Loucy (cell line): ENCODE data around the gene PLCL2.

Experiments
- H2AFZ ChIP-seq: fragments of 200-600 bp; sonication (generic); 2 replicates; pipeline ENCODE4 v1.6.0; 2016; ENCODE audit warnings: antibody characterized with exemption, mild to moderate bottlenecking, low read length, moderate library complexity
- H3F3A ChIP-seq: fragments of 200-600 bp; 2 replicates; pipeline ENCODE4 v1.6.0; 2016; ENCODE audit warnings: antibody characterized with exemption, low read depth, mild to moderate bottlenecking
- H3K27me3 ChIP-seq: fragments of 200-600 bp; sonication (generic); 2 replicates; pipeline ENCODE4 v1.6.1; 2014; ENCODE audit warnings: low read length, mild to moderate bottlenecking; ENCODE audit not compliant: insufficient read depth, poor library complexity, severe bottlenecking
- H3K36me3 ChIP-seq: fragments of 200-600 bp; sonication (generic); 2 replicates; pipeline ENCODE4 v1.6.1; 2016; ENCODE audit warnings: low read length; ENCODE audit not compliant: insufficient read depth
- H3K4me1 ChIP-seq: fragments of 200-600 bp; sonication (generic); 2 replicates; pipeline ENCODE4 v1.5.1; 2014; ENCODE audit warnings: low read length, mild to moderate bottlenecking; ENCODE audit not compliant: insufficient read depth, poor library complexity, severe bottlenecking
- H3K4me2 ChIP-seq: fragments of 200-600 bp; sonication (generic); 2 replicates; pipeline ENCODE4 v1.6.0; 2014; ENCODE audit warnings: antibody characterized with exemption, low read length, low read depth, mild to moderate bottlenecking; ENCODE audit not compliant: poor library complexity, severe bottlenecking
- H3K4me3 ChIP-seq: fragments of 200-600 bp; sonication (generic); 2 replicates; pipeline ENCODE4 v1.5.1; 2014; ENCODE audit warnings: low read length, mild to moderate bottlenecking, mixed read lengths; ENCODE audit not compliant: poor library complexity, severe bottlenecking
- H3K79me2 ChIP-seq: fragments of 200-600 bp; sonication (generic); 2 replicates; pipeline ENCODE4 v1.6.1; 2014; ENCODE audit warnings: low read length; ENCODE audit not compliant: insufficient read depth
- H3K9ac ChIP-seq: fragments of 200-600 bp; sonication (generic); 2 replicates; pipeline ENCODE4 v1.6.0; 2014; ENCODE audit warnings: mild to moderate bottlenecking, low read depth, low read length, moderate library complexity; ENCODE audit not compliant: poor library complexity, severe bottlenecking
- H3K9me2 ChIP-seq: fragments of 200-600 bp; sonication (generic); replicated peaks from 2 replicates; pipeline ENCODE4 v1.6.1; 2016; ENCODE audit warnings: low read depth, low read length, mixed read lengths
- H3K9me3 ChIP-seq: fragments of 200-600 bp; sonication (generic); 2 replicates; pipeline ENCODE4 v1.6.1; 2014; ENCODE audit warnings: mild to moderate bottlenecking, antibody characterized with exemption, low read length, low read depth; ENCODE audit not compliant: insufficient read depth
- H4K20me1 ChIP-seq: fragments of 200-600 bp; sonication (generic); 2 replicates; pipeline ENCODE4 v1.6.0; 2014; ENCODE audit warnings: antibody characterized with exemption, low read length, mild to moderate bottlenecking; ENCODE audit not compliant: insufficient read depth, poor library complexity, severe bottlenecking
- EZH2phosphoT487 ChIP-seq: fragments of 200-600 bp; IDR thresholded peaks from 2 replicates; pipeline ENCODE4 v1.6.1; 2018; ENCODE audit warnings: antibody characterized with exemption, mild to moderate bottlenecking, moderate library complexity, borderline replicate concordance
- TF ChIP-seq, protein P1 (sequence below): fragments of 200-600 bp; sonication (generic); conservative IDR thresholded peaks from 2 replicates; pipeline ENCODE4 v1.5.1; 2014; ENCODE audit warnings: mild to moderate bottlenecking, antibody characterized with exemption, low read length

The PLCL2 gene

GRCh38 chr3:16940769-16941700, 56.3 kb downstream of the PLCL2 start:
- H3K9me2 ChIP-seq: no peaks in the 10 kb centered on the region
- H4K20me1 ChIP-seq: peaks cover 3% of the 10 kb centered on the region
- H3K79me2 ChIP-seq: peaks cover 14% of the 10 kb centered on the region; the same call in 1 of the 2 replicates
- H3K4me2 ChIP-seq: peak overlapping the region; percentile 23
- TF ChIP-seq, protein P1, sequence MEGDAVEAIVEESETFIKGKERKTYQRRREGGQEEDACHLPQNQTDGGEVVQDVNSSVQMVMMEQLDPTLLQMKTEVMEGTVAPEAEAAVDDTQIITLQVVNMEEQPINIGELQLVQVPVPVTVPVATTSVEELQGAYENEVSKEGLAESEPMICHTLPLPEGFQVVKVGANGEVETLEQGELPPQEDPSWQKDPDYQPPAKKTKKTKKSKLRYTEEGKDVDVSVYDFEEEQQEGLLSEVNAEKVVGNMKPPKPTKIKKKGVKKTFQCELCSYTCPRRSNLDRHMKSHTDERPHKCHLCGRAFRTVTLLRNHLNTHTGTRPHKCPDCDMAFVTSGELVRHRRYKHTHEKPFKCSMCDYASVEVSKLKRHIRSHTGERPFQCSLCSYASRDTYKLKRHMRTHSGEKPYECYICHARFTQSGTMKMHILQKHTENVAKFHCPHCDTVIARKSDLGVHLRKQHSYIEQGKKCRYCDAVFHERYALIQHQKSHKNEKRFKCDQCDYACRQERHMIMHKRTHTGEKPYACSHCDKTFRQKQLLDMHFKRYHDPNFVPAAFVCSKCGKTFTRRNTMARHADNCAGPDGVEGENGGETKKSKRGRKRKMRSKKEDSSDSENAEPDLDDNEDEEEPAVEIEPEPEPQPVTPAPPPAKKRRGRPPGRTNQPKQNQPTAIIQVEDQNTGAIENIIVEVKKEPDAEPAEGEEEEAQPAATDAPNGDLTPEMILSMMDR: no peak
- TF ChIP-seq EZH2phosphoT487: no peak
- no peak overlapping the region for H2AFZ ChIP-seq
- no peaks in the 10 kb centered on the region for H3K36me3 ChIP-seq
- peaks cover 9% of the 10 kb centered on the region; the same call in 1 of the 2 replicates for H3F3A ChIP-seq
- H3K4me3 ChIP-seq: no peak overlapping the region
- H3K27me3 ChIP-seq: no peaks in the 10 kb centered on the region
- peaks cover 69% of the 10 kb centered on the region for H3K4me1 ChIP-seq
- no peaks in the 10 kb centered on the region for H3K9me3 ChIP-seq
- peak overlapping the region; percentile 22 for H3K9ac ChIP-seq

GRCh38 chr3:16942955-16943354, 58.2 kb downstream of the PLCL2 start:
- Histone ChIP-seq H3K9me3 (no peaks in the 10 kb centered on the region), H3K9ac (no peak overlapping the region), H3F3A (no peaks in the 10 kb centered on the region), H3K27me3 (no peaks in the 10 kb centered on the region), H3K36me3 (no peaks in the 10 kb centered on the region), H3K9me2 (no peaks in the 10 kb centered on the region), H3K79me2 (peaks cover 19% of the 10 kb centered on the region; the same call in 1 of the 2 replicates), H4K20me1 (peaks cover 3% of the 10 kb centered on the region), H3K4me1 (peaks cover 52% of the 10 kb centered on the region), H3K4me2 (peak overlapping the region; percentile 33), H3K4me3 (no peak overlapping the region), H2AFZ (no peak overlapping the region)
- TF ChIP-seq, protein P1: no peak
- no peak for TF ChIP-seq EZH2phosphoT487

DNA sequence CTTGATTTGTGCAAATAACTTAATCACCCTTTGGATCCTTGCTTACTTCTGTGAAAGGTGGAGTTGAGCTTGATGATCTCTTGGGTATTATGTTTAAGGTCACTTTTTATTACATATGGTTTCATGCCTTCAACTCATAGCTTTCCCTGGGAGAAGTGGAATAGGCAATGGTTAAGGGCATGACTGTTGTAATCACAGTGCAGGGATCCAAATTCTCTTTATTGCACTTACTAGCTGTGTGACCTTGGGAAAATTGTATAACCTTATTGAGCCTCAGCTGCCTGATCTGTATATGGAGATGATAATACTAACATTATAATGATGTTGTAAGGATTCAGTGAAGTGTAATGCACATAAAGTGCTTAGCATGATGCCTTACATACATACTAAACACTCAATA, 59.1 kb downstream of the PLCL2 start:
- Histone ChIP-seq H3K79me2 (peaks cover 21% of the 10 kb centered on the region; the same call in 1 of the 2 replicates), H3K36me3 (no peaks in the 10 kb centered on the region), H3K4me1 (peaks cover 43% of the 10 kb centered on the region), H3K9ac (no peak overlapping the region), H4K20me1 (peaks cover 3% of the 10 kb centered on the region), H3K4me2 (no peak overlapping the region), H3K9me2 (no peaks in the 10 kb centered on the region), H3K4me3 (no peak overlapping the region), H3K27me3 (no peaks in the 10 kb centered on the region), H2AFZ (no peak overlapping the region), H3K9me3 (no peaks in the 10 kb centered on the region), H3F3A (no peaks in the 10 kb centered on the region)
- no peak for TF ChIP-seq EZH2phosphoT487
- TF ChIP-seq, protein P1: no peak
